Non-pigmented ciliary epithelial cell (primary cell): ENCODE data around the gene SMARCAL1.

Source experiments
- DNase-seq: peaks from one replicate; pipeline ENCODE4 v3.0.0-alpha.2; 2010; ENCODE audit warnings: low read depth

Gene SMARCAL1

GRCh38 chr2:216392945-216393840 is 19.1 kb upstream of the SMARCAL1 start:
- DNase-seq, result no peak

- no peak for DNase-seq
Measured at GRCh38 chr2:216394881-216395280, 17.4 kb upstream of the SMARCAL1 start.

GRCh38 chr2:216399621-216400020 is 12.7 kb upstream of the SMARCAL1 start:
- DNase-seq, result no peak

GRCh38 chr2:216402751-216403150 is 9.5 kb upstream of the SMARCAL1 start:
- DNase-seq, result no peak

GRCh38 chr2:216404010-216404618 is 8.2 kb upstream of the SMARCAL1 start:
- no peak for DNase-seq

GRCh38 chr2:216405588-216405987 is 6.7 kb upstream of the SMARCAL1 start:
- DNase-seq, result no peak

- no peak for DNase-seq
Measured at GRCh38 chr2:216406826-216407225, 5.5 kb upstream of the SMARCAL1 start.

- DNase-seq, result no peak
Measured at GRCh38 chr2:216408426-216409290, 3.6 kb upstream of the SMARCAL1 start.

GRCh38 chr2:216410550-216410949 is 1.7 kb upstream of the SMARCAL1 start:
- no peak for DNase-seq

- no peak for DNase-seq
Measured at GRCh38 chr2:216413882-216414281, 1.6 kb downstream of the SMARCAL1 start.

- no peak for DNase-seq
Measured at GRCh38 chr2:216414772-216415319, 2.6 kb downstream of the SMARCAL1 start.

GRCh38 chr2:216415541-216415940 is 3.3 kb downstream of the SMARCAL1 start:
- no peak for DNase-seq

- no peak for DNase-seq
Measured at GRCh38 chr2:216416571-216417307, 4.5 kb downstream of the SMARCAL1 start.

- no peak for DNase-seq
Measured at GRCh38 chr2:216418981-216419380, 6.7 kb downstream of the SMARCAL1 start.

GRCh38 chr2:216420367-216421101 is 8.2 kb downstream of the SMARCAL1 start:
- no peak for DNase-seq

GRCh38 chr2:216423071-216423470 is 10.8 kb downstream of the SMARCAL1 start:
- no peak for DNase-seq

- no peak for DNase-seq
Measured at GRCh38 chr2:216424274-216424673, 12.0 kb downstream of the SMARCAL1 start.

GRCh38 chr2:216425008-216425787 is 12.9 kb downstream of the SMARCAL1 start:
- DNase-seq, result no peak

GRCh38 chr2:216426166-216426777 is 14.0 kb downstream of the SMARCAL1 start:
- DNase-seq, result no peak

GRCh38 chr2:216426938-216427337 is 14.7 kb downstream of the SMARCAL1 start:
- no peak for DNase-seq
